Measurements from ENCODE around the gene NUP188.

Gene NUP188

GRCh38 chr9:129042016-129042415 lies 94.5 kb downstream of the NUP188 start:
- H3K27me3 ChIP-seq (ENCODE audit: control insufficient read depth, low read length): no peaks in the 10 kb centered on the region
- no peak overlapping the region for H3K4me3 ChIP-seq (ENCODE audit: low read length)
- peaks cover 22% of the 10 kb centered on the region for H3K79me2 ChIP-seq (ENCODE audit: control insufficient read depth, low read length)
- no peak overlapping the region for H3K27ac ChIP-seq (ENCODE audit: low read depth, low read length)
- no peaks in the 10 kb centered on the region for H3F3A ChIP-seq (ENCODE audit: control insufficient read depth, insufficient read depth)
- H3K4me1 ChIP-seq (ENCODE audit: control insufficient read depth, low read length): peaks cover 16% of the 10 kb centered on the region
- no peaks in the 10 kb centered on the region for H3K9me3 ChIP-seq (ENCODE audit: control insufficient read depth, insufficient read depth, low read length)
- no peak overlapping the region for H3K4me2 ChIP-seq (ENCODE audit: low read length)
- TF ChIP-seq CTCF (IDR thresholded peaks at IDR 0.05; ENCODE audit: low read depth, low read length, poor library complexity, severe bottlenecking) (no peak), EZH2phosphoT487 (IDR thresholded peaks at IDR 0.05; ENCODE audit: borderline replicate concordance, low read length) (no peak)
- no peaks in the 10 kb centered on the region for H3K9me2 ChIP-seq (replicated peaks; ENCODE audit: control insufficient read depth, low read length)
- peaks cover 21% of the 10 kb centered on the region for H3K36me3 ChIP-seq (ENCODE audit: control insufficient read depth, low read length)
- no peaks in the 10 kb centered on the region for H4K20me1 ChIP-seq (ENCODE audit: control insufficient read depth, insufficient read depth, low read depth, low read length)

GRCh38 chr9:129052592-129052991 lies 105.1 kb downstream of the NUP188 start:
- Histone ChIP-seq H3K27me3 (ENCODE audit: control insufficient read depth, low read length) (no peaks in the 10 kb centered on the region), H3K4me2 (ENCODE audit: low read length) (no peak overlapping the region), H3K9me2 (replicated peaks; ENCODE audit: control insufficient read depth, low read length) (no peaks in the 10 kb centered on the region), H3K4me3 (ENCODE audit: low read length) (no peak overlapping the region), H3K4me1 (ENCODE audit: control insufficient read depth, low read length) (no peaks in the 10 kb centered on the region), H3K9me3 (ENCODE audit: control insufficient read depth, insufficient read depth, low read length) (no peaks in the 10 kb centered on the region), H3K27ac (ENCODE audit: low read depth, low read length) (no peak overlapping the region), H4K20me1 (ENCODE audit: control insufficient read depth, insufficient read depth, low read depth, low read length) (no peaks in the 10 kb centered on the region), H3K36me3 (ENCODE audit: control insufficient read depth, low read length) (peaks cover 23% of the 10 kb centered on the region), H3K79me2 (ENCODE audit: control insufficient read depth, low read length) (no peaks in the 10 kb centered on the region), H3F3A (ENCODE audit: control insufficient read depth, insufficient read depth) (no peaks in the 10 kb centered on the region)
- TF ChIP-seq CTCF (IDR thresholded peaks at IDR 0.05; ENCODE audit: low read depth, low read length, poor library complexity, severe bottlenecking): no peak

GRCh38 chr9:129053020-129053419 lies 105.5 kb downstream of the NUP188 start:
- no peak for TF ChIP-seq EZH2phosphoT487 (IDR thresholded peaks at IDR 0.05; ENCODE audit: borderline replicate concordance, low read length)
- no peak overlapping the region for H3K27ac ChIP-seq (ENCODE audit: low read depth, low read length)

GRCh38 chr9:129054163-129054851 lies 106.8 kb downstream of the NUP188 start:
- Histone ChIP-seq H3K27ac (ENCODE audit: low read depth, low read length) (no peak overlapping the region), H3K4me3 (ENCODE audit: low read length) (no peak overlapping the region), H3K27me3 (ENCODE audit: control insufficient read depth, low read length) (no peaks in the 10 kb centered on the region), H3K4me1 (ENCODE audit: control insufficient read depth, low read length) (no peaks in the 10 kb centered on the region), H3K9me2 (replicated peaks; ENCODE audit: control insufficient read depth, low read length) (no peaks in the 10 kb centered on the region), H3K79me2 (ENCODE audit: control insufficient read depth, low read length) (no peaks in the 10 kb centered on the region), H3K36me3 (ENCODE audit: control insufficient read depth, low read length) (peaks cover 18% of the 10 kb centered on the region), H3K9me3 (ENCODE audit: control insufficient read depth, insufficient read depth, low read length) (no peaks in the 10 kb centered on the region), H4K20me1 (ENCODE audit: control insufficient read depth, insufficient read depth, low read depth, low read length) (no peaks in the 10 kb centered on the region), H3K4me2 (ENCODE audit: low read length) (no peak overlapping the region), H3F3A (ENCODE audit: control insufficient read depth, insufficient read depth) (no peaks in the 10 kb centered on the region)
- TF ChIP-seq EZH2phosphoT487 (IDR thresholded peaks at IDR 0.05; ENCODE audit: borderline replicate concordance, low read length): no peak

More at GRCh38 chr9:129053020-129053419, 105.5 kb downstream of the NUP188 start:
- no peaks in the 10 kb centered on the region for H3K79me2 ChIP-seq (ENCODE audit: control insufficient read depth, low read length)
- no peaks in the 10 kb centered on the region for H3K9me3 ChIP-seq (ENCODE audit: control insufficient read depth, insufficient read depth, low read length)
- H4K20me1 ChIP-seq (ENCODE audit: control insufficient read depth, insufficient read depth, low read depth, low read length): no peaks in the 10 kb centered on the region
- no peak overlapping the region for H3K4me2 ChIP-seq (ENCODE audit: low read length)
- no peaks in the 10 kb centered on the region for H3K27me3 ChIP-seq (ENCODE audit: control insufficient read depth, low read length)
- no peaks in the 10 kb centered on the region for H3K4me1 ChIP-seq (ENCODE audit: control insufficient read depth, low read length)
- no peaks in the 10 kb centered on the region for H3F3A ChIP-seq (ENCODE audit: control insufficient read depth, insufficient read depth)
- H3K4me3 ChIP-seq (ENCODE audit: low read length): no peak overlapping the region
- peaks cover 23% of the 10 kb centered on the region for H3K36me3 ChIP-seq (ENCODE audit: control insufficient read depth, low read length)
- H3K9me2 ChIP-seq (replicated peaks; ENCODE audit: control insufficient read depth, low read length): no peaks in the 10 kb centered on the region

Data from DOHH2 (cell line).